Activated T-cell treated with anti-CD3 and anti-CD28 coated beads, Interleukin-2, amount 50 U/mL, for 48 hours (primary cell): ENCODE results near the gene NRAP.

Experiments used
- DNase-seq, 2 experiments: peaks; one replicate each; pipeline ENCODE4 v3.0.0-alpha.2; 2020

The NRAP gene

GRCh38 chr10:113555751-113556150, 108.1 kb downstream of the NRAP start:
- DNase-seq: no peak

DNA sequence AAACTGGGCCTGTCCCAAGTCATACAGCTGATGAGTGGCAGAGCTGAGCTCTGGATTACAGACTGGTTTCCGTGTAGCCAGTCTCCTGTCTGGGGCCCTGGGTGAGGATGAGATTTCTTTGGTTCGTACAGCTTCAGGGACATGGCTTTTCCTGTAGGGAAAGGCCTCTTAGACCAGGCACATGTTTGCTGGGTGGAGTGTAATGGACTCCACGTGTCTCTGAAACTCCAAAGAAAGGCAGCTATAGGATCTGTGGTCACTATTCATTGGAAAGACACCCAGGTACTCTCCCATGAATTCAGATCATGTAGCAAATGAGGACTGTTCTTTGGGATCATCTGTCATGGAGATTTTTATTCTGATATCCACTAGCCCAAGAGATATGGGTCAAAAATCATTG, 108.6 kb downstream of the NRAP start:
- no peak for DNase-seq

DNA sequence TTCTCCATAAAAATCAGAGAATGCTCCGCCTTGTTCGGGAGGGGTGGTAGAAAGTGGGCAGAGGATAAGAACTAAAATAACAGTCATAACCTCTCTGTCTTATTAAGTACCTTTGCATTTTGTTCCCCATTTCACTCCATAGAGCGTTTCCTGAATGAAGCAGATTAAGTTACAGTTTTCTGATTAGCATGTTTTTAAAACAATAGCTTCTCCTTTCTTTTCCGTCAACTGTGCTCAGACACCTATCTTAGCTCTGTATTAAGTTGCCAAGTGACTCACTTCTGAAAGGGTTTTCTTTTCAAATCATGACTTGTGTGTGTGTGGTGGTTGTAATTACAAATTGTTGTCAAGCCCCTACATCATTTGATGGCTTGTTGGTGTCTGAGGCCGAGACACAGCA, 109.6 kb downstream of the NRAP start:
- no peak for DNase-seq

- no peak for DNase-seq
Observed at GRCh38 chr10:113553149-113553548, 110.7 kb downstream of the NRAP start.

DNA sequence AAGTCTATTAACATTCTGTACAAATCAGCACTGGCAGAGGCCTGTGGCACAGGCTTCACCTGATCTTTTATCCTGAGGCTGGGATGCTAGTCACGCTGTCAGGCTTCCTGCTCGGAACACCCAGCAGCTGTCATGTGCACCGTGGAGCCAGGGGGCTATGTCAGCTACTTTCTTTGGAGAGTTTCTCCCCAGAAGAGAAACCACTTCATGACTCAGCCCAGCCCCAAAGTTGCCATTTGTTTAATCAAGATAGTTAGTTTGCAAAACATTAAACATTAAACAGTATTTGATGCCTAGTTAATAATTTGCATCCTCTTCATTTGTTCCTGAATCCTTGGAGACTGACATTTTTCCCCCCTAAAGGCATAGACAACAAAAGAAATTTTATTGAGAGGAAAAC, 111.1 kb downstream of the NRAP start, which contains the start of gene HABP2:
TSS of gene HABP2 (plus strand) at position 353 of the 400 bp plus-strand sequence. CDS start 69 bp downstream, outside the sequence.
- no peak for DNase-seq

DNA sequence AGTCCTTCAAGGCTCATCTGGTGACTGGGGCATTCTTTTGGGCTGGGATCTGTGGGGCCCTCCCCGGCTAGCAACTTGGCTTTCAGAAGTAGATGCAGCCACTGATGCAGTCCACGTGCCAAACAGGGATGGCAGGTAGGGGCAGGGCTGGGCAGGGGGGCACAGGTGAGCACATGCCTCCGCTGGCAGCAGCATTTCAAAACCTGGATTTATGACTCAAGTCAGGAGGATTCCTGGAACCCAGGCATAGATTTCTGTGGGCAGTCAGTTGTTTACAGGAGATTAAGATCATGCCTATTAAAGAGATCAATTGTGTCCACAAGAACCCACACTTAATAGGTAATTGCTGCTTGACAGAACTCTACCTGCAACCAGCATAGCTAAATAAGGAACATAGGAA, 111.8 kb downstream of the NRAP start:
- no peak for DNase-seq

DNA sequence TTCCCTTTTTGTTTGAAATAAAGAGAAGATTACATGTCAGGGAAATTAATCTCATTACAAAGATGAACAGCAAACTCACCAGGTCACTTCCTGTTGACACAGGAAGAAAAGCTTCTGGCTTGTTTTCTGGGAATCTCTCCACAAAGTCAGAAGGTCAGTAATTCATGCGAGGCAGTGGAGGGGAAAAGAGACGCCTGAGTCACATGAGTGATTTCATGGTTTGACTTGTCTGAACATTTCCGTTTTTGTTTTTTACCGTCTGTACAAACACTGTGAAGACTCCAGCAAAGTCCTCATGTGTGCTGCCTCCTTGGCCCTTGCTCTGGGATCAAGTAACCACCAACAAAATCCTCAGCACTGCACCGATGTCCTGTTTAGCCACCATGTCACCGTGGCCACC, 113.5 kb downstream of the NRAP start:
- DNase-seq: no peak

DNA sequence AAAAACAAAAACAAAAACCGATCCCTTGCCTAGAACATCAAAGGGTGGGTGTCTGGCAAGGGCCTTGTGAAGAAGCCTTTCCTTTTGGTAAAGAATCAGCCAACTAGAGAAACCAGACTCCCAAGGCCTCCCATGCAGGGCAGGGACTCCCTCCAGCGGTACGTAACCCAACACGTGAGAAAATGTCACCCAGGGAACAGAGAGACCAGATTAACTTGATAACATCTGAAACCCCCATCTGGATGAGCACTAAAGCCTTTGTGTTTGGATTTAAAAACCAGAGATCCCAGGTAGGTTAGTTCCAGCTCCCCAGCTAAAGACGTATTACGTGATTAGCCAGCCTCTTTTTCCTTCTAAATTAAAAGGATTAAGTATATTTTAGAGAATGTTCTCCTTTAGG, 114.0 kb downstream of the NRAP start:
- no peak for DNase-seq

GRCh38 chr10:113547426-113547825, 116.4 kb downstream of the NRAP start:
- no peak for DNase-seq

DNA sequence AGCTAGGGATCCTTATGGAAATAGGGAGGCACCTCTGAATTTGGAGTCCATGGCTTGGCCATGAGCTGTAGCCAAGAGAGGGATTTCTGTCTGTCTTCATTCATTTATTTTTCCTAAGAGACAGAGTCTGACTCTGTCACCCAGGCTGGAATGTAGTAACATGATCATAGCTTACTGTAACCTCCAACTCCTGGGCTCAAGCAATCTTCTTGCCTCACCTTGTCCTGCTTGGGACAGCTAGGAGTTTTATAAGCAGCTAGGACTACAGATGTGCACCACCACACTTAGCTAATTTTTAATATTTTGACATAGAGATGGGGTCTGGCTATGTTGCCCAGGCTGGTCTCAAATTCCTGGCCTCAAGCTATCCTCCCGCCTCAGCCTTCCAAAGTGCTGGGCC, 119.4 kb downstream of the NRAP start:
- DNase-seq: no peak

DNA sequence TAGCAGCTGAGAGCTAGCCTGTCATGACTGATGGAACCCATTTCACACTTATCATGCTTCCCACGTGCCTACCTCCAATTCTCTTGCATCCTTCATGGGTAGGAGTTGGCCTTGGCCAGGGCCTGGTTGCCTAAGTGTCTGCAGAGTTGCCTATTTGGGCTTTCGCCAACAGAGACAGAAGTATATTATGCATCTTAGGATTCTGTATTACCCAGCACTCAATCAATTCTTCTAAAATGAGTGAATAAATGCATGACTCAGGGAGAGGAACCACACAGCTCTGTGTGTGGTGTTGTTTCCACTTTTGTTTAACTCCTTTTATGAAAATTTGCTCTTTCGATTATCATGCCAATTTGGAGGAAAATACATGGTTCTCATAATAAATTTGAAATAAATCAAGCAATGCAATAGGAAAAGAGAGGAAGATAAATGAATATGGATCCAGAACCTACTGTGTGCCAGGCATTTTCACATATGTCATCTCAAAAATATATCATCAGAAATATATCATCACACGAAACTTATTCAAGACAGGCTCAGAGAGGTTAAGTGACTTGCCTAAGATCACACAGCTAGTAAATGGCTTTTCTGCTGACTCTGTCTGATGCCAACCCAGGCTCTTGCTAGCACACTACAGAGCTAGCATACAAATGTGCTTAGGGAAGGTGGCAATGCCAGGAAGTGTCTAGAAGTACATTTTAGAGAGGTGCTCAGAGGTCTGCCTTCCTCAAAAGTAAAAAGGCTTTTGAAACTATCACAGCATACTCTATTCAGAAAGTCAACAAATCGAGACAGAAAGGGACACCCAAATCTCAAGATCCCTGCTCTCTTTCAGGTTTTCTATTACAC, 120.5 kb downstream of the NRAP start:
- no peak for DNase-seq

- no peak for DNase-seq
Observed at GRCh38 chr10:113541549-113541927, 122.3 kb downstream of the NRAP start.

DNA sequence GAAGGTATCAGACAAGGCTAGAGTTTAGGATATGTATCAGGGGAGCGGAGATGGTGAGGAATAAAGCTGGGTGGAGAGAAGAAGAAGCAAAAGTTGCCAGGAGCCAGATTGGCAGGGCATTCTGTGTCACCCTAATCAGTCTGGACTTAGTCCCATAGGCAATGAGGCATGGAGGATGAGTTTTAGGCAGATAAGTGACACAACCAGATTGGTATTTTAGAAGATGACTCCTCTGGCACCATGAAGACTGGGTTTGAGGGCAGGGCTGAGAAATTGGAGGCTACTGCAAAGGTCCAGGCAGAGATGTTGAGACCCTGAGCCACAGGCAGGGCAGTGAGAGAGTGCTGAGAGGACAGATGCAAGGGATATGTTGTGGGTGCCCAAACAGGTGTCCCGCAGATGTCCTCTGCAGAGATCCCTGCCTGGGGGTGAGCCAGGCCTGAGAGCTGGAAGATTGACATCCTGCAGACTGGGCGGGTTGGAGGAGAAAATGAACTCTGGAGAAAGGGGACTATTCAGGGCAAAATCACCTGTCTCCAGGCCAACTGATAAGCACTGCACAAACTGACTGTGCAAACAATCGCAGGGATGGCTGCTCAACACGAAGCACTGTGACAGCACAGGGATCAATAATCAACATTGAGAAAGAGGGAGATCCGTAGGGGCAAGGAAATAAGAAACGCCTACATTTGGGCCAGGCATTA, 122.8 kb downstream of the NRAP start:
- no peak for DNase-seq

- DNase-seq: no peak
Observed at GRCh38 chr10:113539789-113540188, 124.1 kb downstream of the NRAP start.
